ENCODE results near the gene INPP5B.

INPP5B gene

DNA sequence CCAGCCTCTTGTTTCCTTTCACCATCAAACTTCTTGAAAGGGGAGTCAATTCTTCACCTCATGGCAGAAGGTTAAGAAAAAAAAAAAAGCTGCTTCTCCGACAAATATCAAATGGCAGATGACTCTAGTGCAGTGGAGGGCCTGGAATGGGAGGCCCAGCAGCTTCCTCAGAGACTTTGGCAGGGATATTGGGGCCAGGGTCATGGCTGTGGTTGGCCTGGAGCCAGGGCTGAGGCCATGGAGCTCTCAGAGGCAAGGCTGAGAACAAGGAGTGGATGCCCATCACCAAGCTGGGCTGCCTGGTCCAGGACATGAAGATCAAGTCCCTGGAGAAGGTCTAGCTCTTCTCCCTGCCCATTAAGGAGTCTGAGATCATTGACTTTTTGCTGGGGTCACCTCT, 106.1 kb downstream of the INPP5B start:
- DNase-seq (ENCODE audit: low read depth in 2 of 2) = no peak

DNA sequence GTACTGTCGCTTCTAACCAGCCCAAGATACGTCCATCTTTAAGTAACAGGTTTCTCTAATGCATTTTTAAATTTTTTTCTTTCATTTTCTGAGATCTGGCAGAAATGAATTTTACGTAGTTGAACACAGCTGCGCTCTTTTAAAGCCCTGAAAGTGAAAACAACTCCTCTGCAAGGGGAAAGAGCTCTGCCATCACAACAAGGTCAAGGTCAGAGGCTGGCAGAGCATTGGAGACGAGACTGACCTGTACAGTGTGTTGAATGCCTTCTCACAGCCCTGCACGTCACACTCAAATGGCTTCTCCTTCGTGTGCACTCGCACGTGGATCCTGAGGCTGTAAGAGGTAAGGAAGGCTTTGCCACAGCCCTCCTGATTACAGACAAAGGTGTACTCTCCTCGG, 107.2 kb downstream of the INPP5B start:
- DNase-seq (ENCODE audit: low read depth in 2 of 2) = no peak

- no peak for DNase-seq (ENCODE audit: low read depth in 2 of 2)
Measured at GRCh38 chr1:37836788-37837187, 110.1 kb downstream of the INPP5B start.

DNA sequence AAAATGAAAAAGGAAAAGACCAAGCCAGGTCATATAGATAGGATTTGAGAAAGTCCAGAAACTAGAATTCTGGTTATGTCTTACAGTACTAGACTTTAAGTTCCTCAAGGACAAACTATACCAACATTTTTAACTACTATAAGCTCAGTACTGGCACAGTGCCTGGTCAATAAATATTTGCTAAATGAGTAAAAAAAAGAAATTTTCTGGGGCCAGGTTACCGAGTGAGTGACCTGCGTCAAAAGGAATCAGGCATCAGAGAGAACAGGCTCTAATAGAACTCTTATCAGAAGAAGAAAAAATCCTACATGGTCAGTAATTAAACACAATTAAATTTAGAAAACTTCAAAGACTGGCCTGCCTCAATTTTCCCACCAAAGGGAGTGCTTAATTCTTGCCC, 115.0 kb downstream of the INPP5B start:
- DNase-seq (ENCODE audit: low read depth in 2 of 2) = no peak

DNA sequence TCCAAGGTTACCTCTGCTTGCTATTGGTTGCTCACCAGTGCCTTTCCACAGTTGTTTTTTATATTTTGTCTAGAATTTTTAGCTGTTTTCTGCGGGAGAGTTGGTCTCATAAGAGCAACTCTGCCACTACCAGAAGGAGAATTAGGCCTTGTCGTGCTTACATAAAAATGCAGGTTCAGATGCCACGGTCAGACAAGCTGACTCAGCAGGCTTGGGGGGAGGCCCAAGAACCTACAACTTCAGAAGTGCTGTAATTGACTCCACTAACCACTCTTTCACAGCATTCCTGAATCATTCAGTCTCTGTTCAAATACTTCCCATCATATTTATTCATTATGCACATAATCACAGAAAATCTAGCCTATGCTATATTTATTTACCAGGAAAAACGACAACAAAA, 115.7 kb downstream of the INPP5B start:
- DNase-seq (ENCODE audit: low read depth in 2 of 2) = no peak

GRCh38 chr1:37828410-37829074, 118.3 kb downstream of the INPP5B start:
- DNase-seq (ENCODE audit: low read depth in 2 of 2) = no peak

DNA sequence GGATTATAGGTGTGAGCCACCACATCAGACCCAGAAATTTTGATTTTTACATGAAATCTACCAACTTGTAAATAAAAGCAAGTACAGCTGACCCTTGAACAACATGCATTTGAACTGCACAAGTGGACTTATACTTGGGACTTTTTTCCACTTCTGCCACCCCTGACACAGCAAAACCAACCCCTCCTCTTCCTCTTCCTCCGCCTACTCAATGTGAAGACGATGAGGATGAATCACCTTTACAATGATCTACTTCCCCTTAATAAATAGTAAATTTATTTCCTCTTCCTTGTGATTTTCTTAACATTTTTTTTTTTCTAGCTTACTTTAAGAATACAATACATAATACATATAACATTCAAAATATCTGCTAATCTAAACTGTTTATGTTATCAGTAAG, 121.3 kb downstream of the INPP5B start:
- DNase-seq (ENCODE audit: low read depth in 2 of 2) = no peak

- DNase-seq (ENCODE audit: low read depth in 2 of 2) = no peak
Measured at GRCh38 chr1:37824001-37824400, 122.9 kb downstream of the INPP5B start.

GRCh38 chr1:37822906-37823815, 123.7 kb downstream of the INPP5B start:
- no peak for DNase-seq (ENCODE audit: low read depth in 2 of 2)

DNA sequence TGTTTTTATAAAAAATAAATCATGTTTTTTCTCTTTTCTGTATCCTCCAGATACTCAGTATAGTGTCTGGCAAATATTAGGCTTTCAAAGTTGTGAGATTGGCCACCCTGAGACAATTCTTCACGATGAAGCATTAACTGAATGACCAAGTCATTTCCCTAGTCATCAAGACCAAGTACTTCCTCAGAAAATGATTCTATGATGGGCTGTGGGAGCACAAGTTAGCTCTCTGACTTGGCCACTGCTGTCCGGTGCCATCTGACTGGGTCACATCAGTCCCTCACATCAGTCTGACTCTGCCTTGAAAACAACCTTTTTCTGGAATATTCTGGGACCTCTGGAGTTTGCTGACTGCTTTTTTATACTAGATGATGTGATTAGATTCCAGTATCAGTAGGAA, 125.4 kb downstream of the INPP5B start:
- DNase-seq (ENCODE audit: low read depth in 2 of 2) = no peak

GRCh38 chr1:37817481-37817880, 129.4 kb downstream of the INPP5B start:
- no peak for DNase-seq (ENCODE audit: low read depth in 2 of 2)

- no peak for DNase-seq (ENCODE audit: low read depth in 2 of 2)
Measured at GRCh38 chr1:37814252-37814651, 132.6 kb downstream of the INPP5B start.

DNA sequence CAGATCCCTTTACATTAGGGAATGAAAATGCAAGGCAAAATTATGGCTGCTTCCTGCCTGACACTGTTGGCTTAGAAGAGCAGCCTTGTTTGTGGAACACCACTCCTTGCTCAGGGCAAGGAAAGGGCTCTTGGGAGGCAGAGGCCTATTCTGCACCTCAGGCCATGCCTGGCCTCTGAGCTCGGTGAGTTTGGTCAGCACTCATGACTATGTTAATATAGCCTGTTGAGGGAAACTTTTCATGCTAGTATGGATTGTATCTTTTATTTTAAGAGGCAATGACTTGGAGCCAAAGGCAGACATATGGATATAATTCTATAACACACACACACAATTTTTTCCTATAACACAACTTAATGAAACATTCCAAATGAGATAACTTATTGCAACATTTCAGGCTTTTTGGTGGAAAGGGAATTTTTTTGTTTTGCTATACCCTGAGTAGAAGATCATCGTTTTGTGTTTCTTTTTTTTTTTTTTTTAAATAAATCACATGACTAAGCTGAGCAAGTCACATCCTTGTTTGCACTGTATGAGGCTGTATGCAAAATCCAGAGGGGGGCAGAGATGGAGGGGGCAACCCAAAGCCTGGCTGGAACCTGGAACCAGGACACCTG, 133.2 kb downstream of the INPP5B start:
- DNase-seq (ENCODE audit: low read depth in 2 of 2) = peak; percentile 18 to 28

GRCh38 chr1:37811027-37811655, 135.7 kb downstream of the INPP5B start:
- DNase-seq (ENCODE audit: low read depth in 2 of 2) = peak; percentile 54 to 56

Data from fibroblast of skin of left biceps (primary cell).